Left renal pelvis (tissue), 4 donors: ENCODE data around the gene DGKG. TPM values are rescaled to one million over a fixed set of nuclear protein-coding genes. Genes with fewer than 3 reads are reported as not detected.

Experiments
- DNase-seq, 4 donors: peaks; one replicate each; pipeline ENCODE4 v3.0.0-alpha.2; 2013; ENCODE audit warnings: low read depth in 4 of 4, low spot score in 3 of 4
- polyA plus RNA-seq, 4 donors: library from polyadenylated mRNA; unstranded; fragments of 120-200 nt; gene quantifications; one replicate each; pipeline ENCODE4 v1.2.1, GENCODE V29; 2013; ENCODE audit not compliant: insufficient read length in 4 of 4

The DGKG gene
- polyA plus RNA-seq, 4 donors = 0.39 to 0.56 (median 0.50) TPM

GRCh38 chr3:186247821-186248814 is 113.9 kb downstream of the DGKG start:
- DNase-seq = no peak

DNA sequence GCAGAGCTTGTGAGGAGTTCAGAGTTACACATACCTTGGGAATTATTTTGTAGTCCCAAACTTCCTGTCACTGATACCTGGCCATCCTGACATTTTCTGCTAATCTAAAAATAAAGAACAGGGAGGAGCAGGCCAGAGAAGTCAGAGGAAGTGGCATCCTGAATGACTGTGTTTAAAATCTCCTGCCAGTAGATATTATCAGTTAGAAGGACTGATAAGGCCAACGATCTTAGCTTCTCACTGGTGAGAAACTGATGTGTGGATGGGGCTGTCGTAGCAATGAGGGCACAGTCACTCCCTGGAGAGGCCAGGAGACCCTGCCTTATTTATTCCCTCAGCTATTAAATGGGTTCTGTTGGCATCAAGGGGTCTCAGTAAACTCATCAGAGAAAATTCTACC is 115.1 kb downstream of the DGKG start:
- no peak for DNase-seq

- DNase-seq = no peak
These were observed 118.0 kb downstream of the DGKG start for GRCh38 chr3:186244016-186244415.

- DNase-seq = no peak
These were observed 119.9 kb downstream of the DGKG start for GRCh38 chr3:186241910-186242821.

DNA sequence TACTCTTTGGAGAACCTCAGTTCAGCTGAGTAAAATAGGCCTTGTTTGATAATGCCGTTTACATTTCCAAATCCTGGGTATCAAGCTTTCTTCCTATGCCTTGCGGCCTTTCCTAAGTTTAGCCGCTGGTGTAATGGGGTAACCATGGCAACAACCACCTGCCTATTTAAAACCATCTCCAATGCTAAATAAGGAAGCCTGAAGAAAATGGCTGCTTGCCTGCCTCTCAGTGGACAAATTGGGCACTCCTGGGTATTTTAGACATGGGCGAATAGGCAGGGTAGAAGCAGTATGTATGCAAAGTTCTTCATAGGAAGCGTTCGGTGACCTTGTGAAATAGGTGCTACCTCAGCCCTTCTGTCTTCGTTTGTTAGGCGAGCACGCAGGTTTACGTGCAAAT is 122.7 kb downstream of the DGKG start:
- DNase-seq = no peak

DNA sequence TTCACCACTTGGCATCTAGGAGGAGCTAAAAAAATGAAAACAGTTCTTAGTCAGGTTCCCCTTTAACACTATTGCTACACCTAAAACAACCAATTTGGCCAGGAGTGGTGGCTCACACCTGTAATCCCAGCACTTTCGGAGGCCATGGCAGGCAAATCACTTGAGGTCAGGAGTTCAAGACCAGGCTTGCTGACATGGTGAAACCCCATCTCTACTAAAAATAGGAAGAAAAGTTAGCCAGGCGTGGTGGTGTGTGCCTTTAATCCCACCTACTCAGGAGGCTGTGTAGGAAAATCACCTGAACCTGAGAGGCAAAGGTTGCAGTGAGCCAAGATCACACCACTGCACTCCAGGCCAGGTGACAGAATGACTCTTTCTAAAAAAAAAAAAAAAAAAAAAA is 124.1 kb downstream of the DGKG start:
- no peak for DNase-seq

GRCh38 chr3:186236357-186237020 is 125.5 kb downstream of the DGKG start:
- DNase-seq = no peak

GRCh38 chr3:186235554-186235953 is 126.5 kb downstream of the DGKG start:
- no peak for DNase-seq

GRCh38 chr3:186234152-186234551 is 127.9 kb downstream of the DGKG start:
- no peak for DNase-seq

GRCh38 chr3:186226482-186226881 is 135.6 kb downstream of the DGKG start:
- no peak for DNase-seq

GRCh38 chr3:186225603-186226002 is 136.4 kb downstream of the DGKG start:
- DNase-seq = no peak

DNA sequence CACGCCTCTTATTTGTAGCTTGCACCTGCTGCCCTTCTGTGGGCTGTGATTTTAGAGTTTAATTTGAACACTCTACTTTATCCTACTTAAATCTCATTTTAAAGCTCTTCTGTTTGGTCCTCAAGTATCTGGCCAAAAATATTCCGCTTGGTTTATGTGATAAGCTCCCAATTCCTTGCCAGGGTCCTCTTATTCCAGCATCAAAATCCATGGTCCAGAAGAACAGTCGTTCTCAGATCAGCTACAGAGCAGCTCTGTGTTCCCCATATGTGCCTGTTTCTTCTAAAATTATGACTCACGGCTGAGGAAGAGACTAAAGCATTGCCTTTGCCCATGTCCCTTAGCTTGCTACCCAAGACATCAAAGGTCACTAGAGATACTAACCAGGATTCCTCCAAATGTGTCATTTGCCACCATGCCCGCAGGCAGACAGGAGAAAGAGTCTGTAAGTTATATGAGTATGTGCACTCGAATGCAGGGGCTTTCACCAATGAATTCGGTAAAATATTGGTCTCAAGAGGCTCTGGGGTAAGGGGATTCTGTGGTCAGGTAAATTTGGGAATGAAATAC is 137.9 kb downstream of the DGKG start:
- no peak for DNase-seq

DNA sequence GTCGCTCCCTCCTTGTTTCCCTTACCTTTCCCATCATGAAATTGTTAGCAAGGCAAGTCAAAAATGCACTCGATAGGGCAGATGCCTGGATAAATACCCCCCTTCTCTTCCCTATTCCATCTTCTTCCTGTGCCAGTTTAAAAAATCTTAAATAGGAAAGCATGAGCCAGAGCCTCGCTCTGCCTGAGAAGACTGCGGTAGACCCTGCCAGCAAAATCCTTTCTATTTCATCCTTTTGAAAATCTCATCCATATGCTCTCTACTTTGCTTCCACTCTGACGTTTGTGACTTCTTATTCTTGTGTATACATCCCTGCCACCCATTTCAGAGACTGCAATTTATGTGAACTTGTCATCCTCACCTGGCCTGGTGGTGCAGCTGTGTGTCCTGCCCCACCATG is 138.6 kb downstream of the DGKG start:
- DNase-seq = no peak

GRCh38 chr3:186221760-186222378 is 140.2 kb downstream of the DGKG start:
- no peak for DNase-seq

DNA sequence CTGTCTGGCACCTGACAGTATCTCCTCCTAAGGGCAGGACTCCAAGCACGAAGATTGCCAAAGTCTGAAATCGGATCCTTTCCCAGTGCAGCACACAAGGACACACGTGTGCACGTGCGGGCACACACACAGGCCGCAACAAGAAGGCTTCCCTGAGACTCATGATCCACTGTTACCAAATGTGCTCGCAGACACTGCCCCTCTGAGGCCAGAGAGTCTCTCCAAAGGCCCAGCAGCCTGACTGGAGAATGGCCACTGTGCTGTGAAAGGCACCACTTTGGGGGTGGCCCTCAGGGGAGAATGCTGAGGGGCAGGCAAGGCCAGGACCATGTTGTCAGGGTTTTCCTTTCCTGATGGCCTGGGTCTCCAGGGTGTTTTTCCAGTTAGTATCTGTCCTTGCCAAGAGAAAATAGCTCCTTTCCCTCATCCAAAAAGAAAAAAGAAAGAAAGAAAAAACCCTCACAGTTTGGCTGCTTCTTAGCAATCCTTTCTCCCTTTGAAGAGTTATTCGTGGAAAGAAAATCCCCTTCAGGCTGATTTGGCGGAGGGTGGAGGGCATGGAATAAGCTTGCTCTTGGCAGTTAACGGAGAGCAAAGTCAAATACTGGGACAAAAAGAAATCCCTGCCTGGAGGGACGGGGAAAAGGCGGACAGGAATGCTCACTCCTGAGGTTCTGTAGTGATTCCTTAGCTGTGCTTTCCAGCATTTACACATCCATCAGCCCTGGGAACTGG is 141.0 kb downstream of the DGKG start:
- DNase-seq = no peak

GRCh38 chr3:186220365-186220764 is 141.7 kb downstream of the DGKG start:
- DNase-seq = no peak

- no peak for DNase-seq
These were observed 142.8 kb downstream of the DGKG start for GRCh38 chr3:186219211-186219638.

DNA sequence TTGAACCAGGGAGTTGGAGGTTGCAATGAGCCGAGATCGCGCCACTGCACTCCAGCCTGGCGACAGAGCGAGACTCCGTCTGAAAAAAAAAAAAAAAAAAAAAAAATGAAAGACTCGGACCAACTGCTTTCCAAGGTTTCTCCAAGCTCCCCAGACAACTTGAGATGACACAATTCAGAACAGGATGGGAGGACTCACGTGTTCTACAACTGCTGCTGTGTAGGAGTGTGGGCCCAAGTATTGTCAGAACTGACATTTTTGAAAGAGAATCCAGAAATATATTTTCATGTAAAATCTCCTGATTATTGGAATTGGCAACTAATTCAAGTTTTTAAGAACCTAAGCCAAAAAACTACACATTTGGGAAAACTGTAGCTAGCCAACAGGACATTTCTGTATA is 143.6 kb downstream of the DGKG start:
- no peak for DNase-seq

- no peak for DNase-seq
These were observed 144.2 kb downstream of the DGKG start for GRCh38 chr3:186217820-186218164.
